SK-N-SH treated with all-trans-retinoic acid at 6 μM for 48 hours (cell line): ENCODE data around the gene SV2B.

ENCODE experiments used
- ATAC-seq: fragments of 200-7000 bp; cut with Tn5 transposase; 3 replicates; pipeline ENCODE4 v1.9.1; 2020; ENCODE audit warnings: mild to moderate bottlenecking, moderate library complexity
- ARNTL ChIP-seq: fragments of 450-650 bp; formaldehyde crosslinking; IDR thresholded peaks from 2 replicates; pipeline ENCODE4 v1.5.0; 2020; ENCODE audit warnings: low read depth, mild to moderate bottlenecking, moderate library complexity, borderline replicate concordance
- CREB5 ChIP-seq: fragments of 250-450 bp; sonication (Bioruptor Pico); IDR thresholded peaks from 2 replicates; pipeline ENCODE4 v1.5.1; 2020; ENCODE audit warnings: low read depth, mild to moderate bottlenecking, moderate library complexity
- CSDC2 ChIP-seq: fragments of 250-450 bp; sonication (Bioruptor Pico); IDR thresholded peaks from 2 replicates; pipeline ENCODE4 v1.5.0; 2020; ENCODE audit warnings: mild to moderate bottlenecking, moderate library complexity
- CSRNP3 ChIP-seq: fragments of 250-450 bp; sonication (Bioruptor Pico); IDR thresholded peaks from 2 replicates; pipeline ENCODE4 v1.5.1; 2021; ENCODE audit warnings: mild to moderate bottlenecking, moderate library complexity
- GLIS3 ChIP-seq: fragments of 250-450 bp; sonication (Bioruptor Pico); IDR thresholded peaks from 2 replicates; pipeline ENCODE4 v1.5.0; 2020; ENCODE audit warnings: mild to moderate bottlenecking, moderate library complexity
- OSR1 ChIP-seq: fragments of 250-450 bp; sonication (Bioruptor Pico); IDR thresholded peaks from 2 replicates; pipeline ENCODE4 v1.8.0; 2022; ENCODE audit warnings: moderate library complexity, mild to moderate bottlenecking, inconsistent platforms
- PATZ1 ChIP-seq: fragments of 250-450 bp; sonication (Bioruptor Pico); IDR thresholded peaks from 2 replicates; pipeline ENCODE4 v1.8.0; 2020; ENCODE audit warnings: mild to moderate bottlenecking, moderate library complexity, borderline replicate concordance
- PPARA ChIP-seq: fragments of 250-450 bp; sonication (Bioruptor Pico); IDR thresholded peaks from 2 replicates; pipeline ENCODE4 v1.5.0; 2020; ENCODE audit warnings: mild to moderate bottlenecking, borderline replicate concordance
- RARB ChIP-seq: fragments of 250-450 bp; sonication (Bioruptor Pico); IDR thresholded peaks from 2 replicates; pipeline ENCODE4 v1.8.0; 2021; ENCODE audit warnings: mild to moderate bottlenecking, moderate library complexity
- SNAI2 ChIP-seq: fragments of 250-450 bp; sonication (Bioruptor Pico); IDR thresholded peaks from 2 replicates; pipeline ENCODE4 v1.5.0; 2020; ENCODE audit warnings: mild to moderate bottlenecking, moderate library complexity
- TCF4 ChIP-seq: fragments of 250-450 bp; sonication (Bioruptor Pico); IDR thresholded peaks from 2 replicates; pipeline ENCODE4 v1.8.0; 2021; ENCODE audit warnings: mild to moderate bottlenecking, moderate library complexity, borderline replicate concordance
- TOX ChIP-seq: fragments of 250-450 bp; sonication (Bioruptor Pico); IDR thresholded peaks from 2 replicates; pipeline ENCODE4 v1.8.0; 2021; ENCODE audit warnings: mild to moderate bottlenecking, moderate library complexity, borderline replicate concordance
- ZC3H10 ChIP-seq: fragments of 250-450 bp; sonication (Bioruptor Pico); IDR thresholded peaks from 2 replicates; pipeline ENCODE4 v1.5.1; 2021; ENCODE audit warnings: mild to moderate bottlenecking, moderate library complexity
- ZFP30 ChIP-seq: fragments of 450-650 bp; formaldehyde crosslinking; IDR thresholded peaks from 2 replicates; pipeline ENCODE4 v1.5.0; 2022; ENCODE audit warnings: mild to moderate bottlenecking, moderate library complexity
- ZNF565 ChIP-seq: fragments of 450-650 bp; formaldehyde crosslinking; conservative IDR thresholded peaks from 2 replicates; pipeline ENCODE4 v1.5.0; 2020; ENCODE audit warnings: low read depth, mild to moderate bottlenecking, moderate library complexity
- ZNF70 ChIP-seq: fragments of 450-650 bp; formaldehyde crosslinking; IDR thresholded peaks from 2 replicates; pipeline ENCODE4 v1.5.0; 2020; ENCODE audit warnings: mild to moderate bottlenecking, moderate library complexity
- ZNF8 ChIP-seq: fragments of 450-650 bp; formaldehyde crosslinking; IDR thresholded peaks from 2 replicates; pipeline ENCODE4 v1.5.0; 2020; ENCODE audit warnings: mild to moderate bottlenecking, moderate library complexity

SV2B gene

GRCh38 chr15:91283155-91283554 lies 183.1 kb downstream of the SV2B start:
- no peak for ATAC-seq
- TF ChIP-seq TOX (CRISPR knock-in tag) (no peak), ZFP30 (CRISPR knock-in tag) (no peak), ARNTL (CRISPR knock-in tag) (no peak), CSRNP3 (CRISPR knock-in tag) (no peak), PATZ1 (CRISPR knock-in tag) (no peak), CSDC2 (CRISPR knock-in tag) (no peak)
- TF ChIP-seq, all 23 proteins: peak for 0

- no peak for TF ChIP-seq ZNF565
- no peak for TF ChIP-seq CREB5
- TF ChIP-seq RARB (CRISPR knock-in tag), result no peak
- TF ChIP-seq PATZ1 (CRISPR knock-in tag), result no peak
- no peak for TF ChIP-seq SNAI2 (CRISPR knock-in tag)
- no peak for TF ChIP-seq TOX (CRISPR knock-in tag)
- TF ChIP-seq GLIS3 (CRISPR knock-in tag), result no peak
- TF ChIP-seq ZNF70 (CRISPR knock-in tag), result no peak
- no peak for TF ChIP-seq ZNF8 (CRISPR knock-in tag)
- no peak for TF ChIP-seq PPARA
- TF ChIP-seq ZC3H10 (CRISPR knock-in tag), result no peak
Observed at GRCh38 chr15:91284758-91285466, 184.9 kb downstream of the SV2B start.

GRCh38 chr15:91289324-91289723 lies 189.3 kb downstream of the SV2B start:
- TF ChIP-seq PATZ1 (CRISPR knock-in tag) (no peak), GLIS3 (CRISPR knock-in tag) (no peak), OSR1 (CRISPR knock-in tag) (no peak), TCF4 (CRISPR knock-in tag) (no peak)
- TF ChIP-seq, all 23 proteins: peak for 0
- ATAC-seq, result no peak

More at GRCh38 chr15:91284758-91285466, 184.9 kb downstream of the SV2B start:
- ATAC-seq, result no peak

GRCh38 chr15:91290553-91290952 lies 190.5 kb downstream of the SV2B start:
- no peak for ATAC-seq
- no peak for TF ChIP-seq ZNF8 (CRISPR knock-in tag)
- TF ChIP-seq GLIS3 (CRISPR knock-in tag), result no peak
- TF ChIP-seq OSR1 (CRISPR knock-in tag), result no peak
- no peak for TF ChIP-seq ZFP30 (CRISPR knock-in tag)
- TF ChIP-seq CREB5, result no peak
- no peak for TF ChIP-seq ZNF70 (CRISPR knock-in tag)
- TF ChIP-seq, all 23 proteins: peak for 0
